Heart left ventricle (tissue), 16 donors: ENCODE measurements around the gene LRRC2. TPM values are rescaled to one million over a fixed set of nuclear protein-coding genes. Genes with fewer than 3 reads are reported as not detected.

Experiments
- ATAC-seq, 4 donors: fragments of 200-7000 bp; cut with Tn5 transposase; one replicate each; pipeline ENCODE4 v1.9.1; 2020 to 2022; ENCODE audit warnings: moderate library complexity in 4 of 4, mild to moderate bottlenecking in 3 of 4, moderate number of reproducible peaks in 1 of 4
- DNase-seq, 5 donors: peaks; one replicate each; pipeline ENCODE4 v3.0.0-alpha.2; 2020
- H3K27ac ChIP-seq, 12 donors: fragments of 200-600 bp; sonication (generic) in 4 of 12; one replicate each; pipeline versions ENCODE4 v1.5.0 to v1.8.0; 2016 to 2022; ENCODE audit warnings: mild to moderate bottlenecking in 2 of 12
- H3K27me3 ChIP-seq, 9 donors: fragments of 200-600 bp; sonication (generic) in 2 of 9; one replicate each; pipeline versions ENCODE4 v1.5.1 to v1.8.0; 2016 to 2022; ENCODE audit warnings: mild to moderate bottlenecking in 3 of 9
- H3K36me3 ChIP-seq, 9 donors: fragments of 200-600 bp; sonication (generic) in 2 of 9; one replicate each; pipeline versions ENCODE4 v1.5.0 to v1.8.0; 2018 to 2022; ENCODE audit warnings: mild to moderate bottlenecking in 2 of 9
- H3K4me1 ChIP-seq, 12 donors: fragments of 200-600 bp; sonication (generic) in 4 of 12; one replicate each; pipeline versions ENCODE4 v1.5.0 to v1.8.0; 2016 to 2022; ENCODE audit warnings: mild to moderate bottlenecking in 3 of 12
- H3K4me3 ChIP-seq, 12 donors: fragments of 200-600 bp; sonication (generic) in 4 of 12; one replicate each; pipeline versions ENCODE4 v1.5.0 to v1.8.0; 2017 to 2022; ENCODE audit warnings: mild to moderate bottlenecking in 9 of 12, moderate library complexity in 4 of 12
- H3K9me3 ChIP-seq, 12 donors: fragments of 200-600 bp; sonication (generic) in 4 of 12; one replicate each; pipeline versions ENCODE4 v1.5.0 to v1.8.0; 2016 to 2022; ENCODE audit warnings: mild to moderate bottlenecking in 1 of 12
- CTCF ChIP-seq, 12 donors: fragments of 200-600 bp; sonication (generic) in 4 of 12; IDR thresholded peaks; one replicate each; pipeline versions ENCODE4 v1.5.0 to v1.8.0; 2018 to 2022; ENCODE audit warnings: antibody characterized with exemption in 12 of 12, mild to moderate bottlenecking in 5 of 12
- POLR2A ChIP-seq, 2 donors: fragments of 450-650 bp; IDR thresholded peaks; one replicate each; pipeline ENCODE4 v1.6.1; 2017; ENCODE audit warnings: antibody characterized with exemption in 2 of 2, mild to moderate bottlenecking in 2 of 2, moderate library complexity in 2 of 2
- WGBS, 4 donors: extraction: QIAGEN DNeasy Blood & Tissue Kit in 2 of 4; methylation state at CpG; one replicate each; pipeline versions ENCODE4 v1.1.5 to v1.1.7; 2013 to 2018; 5-methylcytosine and 5-hydroxymethylcytosine counted together
- intact Hi-C, 10 donors: fragments of 100-400 bp; cut with DNase I; formaldehyde crosslinking; loops; one replicate each; pipeline versions ENCODE4 v1.11.1 to v1.14.2; 2022
- polyA plus RNA-seq, 2 donors: library from polyadenylated mRNA; stranded (reverse); fragments of 200-250 nt; gene quantifications; one replicate each; pipeline ENCODE4 v1.2.3, GENCODE V29; 2013
- total RNA-seq, 9 donors: library from RNA; depleted of rRNA in 2 of 9; stranded (reverse); fragments of >200 nt in 2 of 9; fragmentation: NEBNext Ultra II Directional in 3 of 9; extraction: Animal tissue kit (Norgen Biotek cat#: 25700) in 3 of 9; gene quantifications; one replicate each; pipeline versions ENCODE4 v1.1.0 to v1.2.4, GENCODE V29; 2016 to 2023
- donor health status: ischemic (EF 13 %, LVEDD 7.1; RV severe dilation, severe dysfunction).
- donor health status: healthy with polysubstance abuse.
- donor health status: DM: no; HTN: yes; CAD: no.
- donor health status: DM: no; HTN: no; CAD: no.
- donor health status: ischemic (EF 25% LVEDD 6.9; RV normal size, moderate dysfunction).
- donor health status: ischemic (EF 25% LVEDD 5.7; RV mildly dilated, moderate dysfunction).
- donor health status: healthy.
- donor health status: DM: yes; HTN: yes; CAD: no.
- donor health status: ischemic (EF 35%, LVEDD 5.7; RV mildly dilated, moderate dysfunction).
- donor health status: nonischemic (EF 11% LVEDD 7.7; RV severe dilation, severe dysfunction).
- donor health status: DM: yes; HTN: yes; CAD: no.
- donor health status: PGD.
- donor health status: ischemic (EF 29% LVEDD 5.4; RV normal size, mild dysfunction).
- donor health status: nonischemic (EF 23%, LVEDD 6.1; RV moderate dilation, normal function).

Gene LRRC2
- total and polyA plus RNA-seq, 11 donors: 20.7 to 147 (median 83.7) TPM

- H3K9me3 ChIP-seq: no peaks in the 10 kb centered on the region
- H3K36me3 ChIP-seq: peaks cover 0 to 52% (median 0%) of the 10 kb centered on the region in 9 donors
- intact Hi-C loops: no loop called here
- WGBS, 4 donors: 75 to 84% (median 80%) methylated on average over 6 of the region's 6 CpGs
- no peak overlapping the region for H3K4me3 ChIP-seq
- TF ChIP-seq CTCF (IDR thresholded peaks at IDR 0.05) (no peak), POLR2A (IDR thresholded peaks at IDR 0.05) (no peak)
- H3K27ac ChIP-seq: no peak overlapping the region
- DNase-seq (no peak), ATAC-seq (peak in 1 of 4 donors; percentile 30)
- peaks cover 0 to 7% (median 0%) of the 10 kb centered on the region in 12 donors for H3K4me1 ChIP-seq
- no peaks in the 10 kb centered on the region for H3K27me3 ChIP-seq
Measured at GRCh38 chr3:46545818-46546630, 20.1 kb downstream of the LRRC2 start.

GRCh38 chr3:46544771-46545503, 21.2 kb downstream of the LRRC2 start:
- Histone ChIP-seq H3K36me3 (peaks cover 0 to 43% (median 0%) of the 10 kb centered on the region in 9 donors), H3K4me1 (peaks cover 0 to 12% (median 1%) of the 10 kb centered on the region in 12 donors), H3K4me3 (no peak overlapping the region), H3K27me3 (no peaks in the 10 kb centered on the region), H3K27ac (no peak overlapping the region), H3K9me3 (no peaks in the 10 kb centered on the region)
- intact Hi-C loops: no loop called here
- ATAC-seq (no peak), DNase-seq (no peak)
- WGBS, 4 donors: 83 to 89% (median 85%) methylated on average over 17 of the region's 17 CpGs
- no peak for TF ChIP-seq POLR2A (IDR thresholded peaks at IDR 0.05)
- no peak for TF ChIP-seq CTCF (IDR thresholded peaks at IDR 0.05)

- no peaks in the 10 kb centered on the region for H3K9me3 ChIP-seq
- WGBS, 4 donors: 75 to 79% (median 79%) methylated on average over 5 of the region's 5 CpGs
- DNase-seq: peak in 1 of 5 donors; percentile 38
- no peak for TF ChIP-seq POLR2A (IDR thresholded peaks at IDR 0.05)
- peak overlapping the region in 1 of 12 donors; percentile 47 for H3K27ac ChIP-seq
- peak; percentile 34 to 54 (median 46) for ATAC-seq
- no peak overlapping the region for H3K4me3 ChIP-seq
- H3K36me3 ChIP-seq: peaks cover 0 to 45% (median 0%) of the 10 kb centered on the region in 9 donors
- intact Hi-C loops: no loop called here
- no peaks in the 10 kb centered on the region for H3K27me3 ChIP-seq
- H3K4me1 ChIP-seq: peaks cover 0 to 33% (median 12%) of the 10 kb centered on the region in 12 donors
Measured at GRCh38 chr3:46542801-46543201, 23.3 kb downstream of the LRRC2 start.

- no peak for TF ChIP-seq CTCF (IDR thresholded peaks at IDR 0.05)
- TF ChIP-seq POLR2A (IDR thresholded peaks at IDR 0.05): no peak
Measured at GRCh38 chr3:46542344-46542743, 23.8 kb downstream of the LRRC2 start.

More at GRCh38 chr3:46542344-46542743, 23.8 kb downstream of the LRRC2 start:
- Histone ChIP-seq H3K4me3 (no peak overlapping the region), H3K36me3 (peaks cover 0 to 47% (median 0%) of the 10 kb centered on the region in 9 donors), H3K4me1 (peaks cover 0 to 35% (median 12%) of the 10 kb centered on the region in 12 donors), H3K27me3 (no peaks in the 10 kb centered on the region), H3K27ac (peak overlapping the region in 1 of 12 donors; percentile 47), H3K9me3 (no peaks in the 10 kb centered on the region)
- ATAC-seq (no peak), DNase-seq (no peak)
- intact Hi-C loops: no loop called here
- WGBS, 4 donors: 78 to 86% (median 82%) methylated on average over 2 of the region's 2 CpGs
